ENCODE measurements around the gene SLC7A9.

- TF ChIP-seq MAFG (CRISPR knock-in tag; IDR thresholded peaks at IDR 0.05) (no peak), YY1 (IDR thresholded peaks at IDR 0.05; ENCODE audit: insufficient read depth, insufficient replicate concordance, low read depth, low read length) (no peak), ZFP91 (CRISPR knock-in tag; IDR thresholded peaks at IDR 0.05; ENCODE audit: borderline replicate concordance) (no peak), RBAK (CRISPR knock-in tag; IDR thresholded peaks at IDR 0.05) (no peak), POLR2A (IDR thresholded peaks at IDR 0.05; ENCODE audit: insufficient read depth in 1 of 2, low read depth in 2 of 2, low read length in 2 of 2) (no peak), ZNF841 (CRISPR knock-in tag; IDR thresholded peaks at IDR 0.05; ENCODE audit: borderline replicate concordance) (no peak), RAD21 (CRISPR knock-in tag; IDR thresholded peaks at IDR 0.05) (peak; percentile 71)
Measured at GRCh38 chr19:32870981-32871451, 1.4 kb upstream of the SLC7A9 start.
